ENCODE measurements around the gene ISG20L2.

The ISG20L2 gene

DNA sequence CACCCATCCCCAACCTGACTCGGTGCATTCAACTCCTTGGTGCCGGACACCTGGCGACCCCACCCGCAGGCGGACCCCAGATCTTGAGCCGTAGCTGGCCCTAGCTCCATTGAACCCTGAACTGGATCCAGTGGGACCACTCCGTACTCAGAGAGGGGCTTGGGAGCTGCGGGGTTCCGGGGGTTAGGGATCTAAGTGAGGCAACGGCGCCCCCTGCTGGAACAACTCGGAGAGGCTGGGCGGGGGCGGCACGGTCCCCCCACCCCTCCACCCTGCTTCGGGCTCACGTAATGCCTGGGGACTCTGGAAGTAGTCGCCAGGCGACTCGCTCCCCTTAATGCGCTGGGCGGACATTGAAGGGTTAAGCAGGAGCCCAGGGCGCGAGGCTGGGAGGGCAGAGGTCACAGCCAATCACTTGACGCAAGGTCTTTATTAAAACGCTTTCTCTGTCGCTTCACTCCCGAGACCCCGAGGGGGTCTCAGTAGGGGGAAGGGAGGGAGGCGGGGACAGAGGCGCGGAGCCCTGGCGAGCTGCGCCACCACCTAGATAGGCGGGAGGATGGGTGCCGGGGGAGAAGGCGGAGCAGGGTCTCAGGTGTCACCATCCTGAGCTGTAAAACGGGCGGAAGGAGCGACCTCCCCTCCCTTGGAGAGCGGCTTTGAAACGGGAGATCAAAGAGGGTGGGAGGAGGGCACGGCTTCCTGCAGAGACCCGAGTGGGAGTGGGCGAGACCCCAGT is 22.5 kb downstream of the ISG20L2 start:
- peak; percentile 56 for DNase-seq

DNA sequence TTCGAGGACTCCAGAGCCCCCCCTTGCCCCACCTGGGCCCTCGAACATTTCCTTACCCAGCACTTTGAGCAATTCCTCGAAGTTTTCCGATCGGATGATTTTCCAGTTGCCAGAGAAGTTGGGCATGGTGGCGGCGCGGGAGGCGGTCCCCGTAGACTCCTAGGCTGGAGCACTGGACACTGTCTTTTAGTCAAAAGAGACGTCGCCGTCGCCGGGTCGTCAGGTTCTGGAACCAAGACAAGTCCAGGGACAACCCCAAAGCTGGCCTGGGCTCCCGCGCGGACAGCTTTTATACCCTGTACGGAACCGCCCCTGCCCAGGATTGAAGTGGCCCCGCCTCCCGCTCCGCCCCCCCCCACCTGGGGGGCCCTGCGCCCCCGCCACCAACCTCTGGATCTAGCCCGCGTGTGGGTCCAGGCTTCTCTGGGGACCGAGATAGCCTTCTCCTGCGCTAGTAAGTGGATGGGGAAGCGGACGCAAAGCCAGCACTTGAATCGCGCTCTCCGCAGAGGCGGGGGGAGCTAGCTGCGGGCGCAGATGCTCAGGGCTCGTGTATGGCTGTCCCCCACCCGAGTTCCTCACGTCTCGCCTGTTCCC is 23.1 kb downstream of the ISG20L2 start, which contains the start of gene CRABP2:
Gene CRABP2, minus strand, starts transcription at position 263 of the 597 bp plus-strand sequence. Its CDS starts 137 bp downstream, at position 126.
- peak; percentile 14 for DNase-seq

DNA sequence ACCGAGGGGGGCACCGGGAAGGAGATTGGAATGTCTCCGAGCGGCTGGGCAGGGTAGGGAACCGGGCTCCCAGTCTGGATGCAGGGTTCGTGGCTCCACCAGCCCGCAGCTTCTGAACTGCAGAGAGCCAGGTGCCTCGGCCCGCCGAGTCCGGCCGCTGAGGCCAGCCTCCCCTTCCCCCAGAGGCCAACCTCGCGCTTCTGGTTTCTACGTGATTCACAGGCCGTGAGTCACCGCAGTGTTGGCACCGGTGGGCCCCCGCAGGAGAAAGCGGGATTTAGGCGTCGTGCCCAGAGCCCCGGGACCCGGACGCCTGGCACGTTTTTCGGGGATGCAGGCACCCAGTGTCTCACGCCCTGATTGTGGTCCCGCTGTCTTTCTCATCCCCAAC is 23.6 kb downstream of the ISG20L2 start:
- no peak for DNase-seq

DNA sequence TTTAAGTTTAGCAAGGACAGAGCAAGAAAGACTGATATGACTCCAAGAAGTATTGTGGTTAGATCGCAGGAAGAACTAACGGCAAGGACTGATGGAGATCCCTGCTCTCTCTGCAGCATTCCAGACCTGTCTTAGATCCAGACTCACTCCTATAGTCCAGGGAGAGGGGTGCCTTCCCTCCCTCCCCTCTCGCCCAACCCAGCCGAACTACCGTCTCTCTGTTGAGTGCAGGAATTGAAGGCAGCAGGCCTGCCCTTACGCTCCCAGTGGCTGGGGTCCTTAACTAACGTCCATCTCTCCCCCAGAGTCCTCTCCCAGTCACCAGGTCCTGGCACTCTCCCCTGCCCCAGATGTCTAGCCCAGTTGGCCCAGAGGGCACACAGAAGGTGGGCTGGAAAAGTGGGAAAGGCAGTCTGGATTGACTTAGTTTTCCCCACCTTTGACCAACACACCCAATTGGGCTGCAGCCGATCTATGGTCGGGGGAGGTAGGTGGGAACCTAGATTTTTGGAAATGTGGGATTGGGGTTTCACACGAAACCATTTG is 24.3 kb downstream of the ISG20L2 start:
- DNase-seq, result no peak

DNA sequence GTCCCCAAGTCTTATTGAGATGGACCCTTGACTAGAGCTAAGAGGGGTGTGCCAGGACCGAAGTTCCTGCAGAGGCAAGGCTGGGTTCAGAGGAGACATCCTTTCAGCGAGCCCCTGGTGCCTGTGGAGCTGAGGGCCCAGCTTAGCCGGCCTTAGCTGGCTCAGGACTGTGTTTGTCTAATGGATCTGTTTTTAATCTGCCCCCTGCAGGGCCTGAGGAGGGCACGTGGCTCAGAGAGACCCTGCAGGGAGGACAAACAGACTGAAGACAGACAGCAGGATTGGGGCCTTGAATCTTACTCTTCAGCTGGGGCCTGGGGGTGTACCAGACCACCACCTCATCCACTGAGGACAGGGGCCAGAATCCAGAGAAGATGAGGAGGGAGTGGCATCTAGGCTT is 24.8 kb downstream of the ISG20L2 start:
- DNase-seq, result no peak

DNA sequence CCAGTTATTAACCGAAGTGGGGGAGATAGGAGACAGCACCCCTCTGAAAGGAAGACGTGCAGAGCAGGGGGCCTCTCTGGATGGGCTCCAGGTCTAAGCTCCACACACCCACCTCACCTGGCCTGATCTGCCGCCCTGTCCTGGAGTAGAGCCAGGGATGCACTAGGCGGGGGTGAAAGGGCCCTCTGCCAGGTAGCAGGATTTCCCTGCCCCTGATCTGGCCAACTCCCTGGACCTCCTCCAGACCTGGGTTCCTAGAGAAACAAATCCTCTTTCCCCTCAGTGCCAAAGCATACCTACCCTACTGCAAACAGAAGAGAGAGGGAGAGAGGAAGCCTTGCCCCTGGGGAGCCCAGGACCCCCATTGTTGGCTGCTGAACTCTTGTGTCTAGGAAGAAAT is 25.2 kb downstream of the ISG20L2 start:
- DNase-seq, result no peak

DNA sequence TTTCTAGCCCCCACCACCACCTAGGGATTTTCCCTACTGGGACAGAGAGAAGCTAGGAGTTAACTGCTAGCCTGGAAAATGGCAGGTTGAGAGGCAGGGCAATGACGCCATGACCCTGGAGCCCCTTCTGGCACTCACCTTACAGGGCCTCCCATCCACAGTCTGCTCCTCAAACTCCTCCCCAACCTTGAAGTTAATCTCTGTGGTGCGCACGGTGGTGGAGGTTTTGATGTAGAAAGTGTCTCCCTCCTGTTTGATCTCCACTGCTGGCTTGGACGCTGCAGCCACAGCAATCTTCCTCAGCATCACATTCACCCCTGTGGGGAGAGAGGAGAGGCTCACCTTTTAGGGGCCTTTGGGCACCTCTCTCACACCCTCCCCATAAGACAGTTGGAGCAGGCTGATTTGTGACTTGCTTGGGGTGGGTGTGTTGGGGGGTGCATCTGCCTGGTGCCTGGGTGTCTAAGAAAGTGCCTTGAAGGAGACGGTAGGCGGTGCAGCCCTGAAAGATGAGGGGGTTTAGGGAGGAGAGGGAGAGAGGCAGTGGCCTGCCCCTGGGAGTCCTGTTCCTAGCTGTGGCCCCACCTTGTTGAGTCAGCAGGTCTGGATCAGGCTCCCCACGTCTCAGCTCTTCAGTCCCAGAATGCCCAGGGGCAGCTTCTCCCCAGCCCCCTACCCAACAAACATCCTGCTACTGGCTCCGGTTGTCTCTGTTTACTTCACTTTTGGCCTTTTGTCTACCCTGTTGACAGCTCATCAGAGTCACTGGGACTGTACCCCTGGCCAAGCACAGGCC is 27.6 kb downstream of the ISG20L2 start:
- no peak for DNase-seq

DNA sequence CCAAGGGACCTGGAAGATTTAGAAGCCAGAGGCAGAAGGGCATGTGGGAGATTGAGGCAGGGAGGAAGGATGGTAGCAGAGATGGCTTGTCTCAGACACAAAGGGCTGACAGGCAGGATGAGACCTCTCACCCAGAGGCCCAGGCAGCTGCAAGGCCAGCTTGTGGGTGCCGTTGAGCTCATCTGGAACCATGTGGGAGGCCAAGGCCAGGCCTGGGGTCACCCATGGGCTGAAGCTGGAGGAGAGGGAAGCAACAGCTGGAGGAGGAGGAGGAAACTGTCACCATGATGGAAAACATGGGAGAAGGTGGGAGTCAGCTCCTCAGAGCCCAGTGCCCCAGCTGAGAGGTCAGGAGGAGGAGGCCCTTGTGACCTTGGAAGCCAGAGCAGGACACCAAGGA is 29.6 kb downstream of the ISG20L2 start:
- no peak for DNase-seq

DNA sequence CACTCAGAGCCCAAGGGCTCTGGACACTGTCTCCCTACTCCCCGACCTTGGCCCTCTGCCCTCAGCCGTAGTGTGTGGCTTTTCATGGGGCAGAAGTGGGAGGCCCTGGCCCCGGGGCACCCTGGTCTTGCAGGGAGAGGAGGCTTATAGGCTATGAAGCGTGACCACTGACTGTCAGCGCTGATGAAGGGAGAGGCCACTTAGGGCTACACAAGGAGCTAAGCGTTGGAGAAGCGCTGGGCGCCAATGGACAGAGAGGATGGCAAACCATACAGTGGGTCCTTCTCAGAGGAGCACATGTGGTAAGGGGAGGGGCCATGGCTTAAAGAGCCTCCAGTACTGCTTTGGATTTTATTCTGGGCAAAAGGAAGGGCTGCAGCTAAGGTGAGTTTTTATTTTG is 31.1 kb downstream of the ISG20L2 start:
- no peak for DNase-seq

DNA sequence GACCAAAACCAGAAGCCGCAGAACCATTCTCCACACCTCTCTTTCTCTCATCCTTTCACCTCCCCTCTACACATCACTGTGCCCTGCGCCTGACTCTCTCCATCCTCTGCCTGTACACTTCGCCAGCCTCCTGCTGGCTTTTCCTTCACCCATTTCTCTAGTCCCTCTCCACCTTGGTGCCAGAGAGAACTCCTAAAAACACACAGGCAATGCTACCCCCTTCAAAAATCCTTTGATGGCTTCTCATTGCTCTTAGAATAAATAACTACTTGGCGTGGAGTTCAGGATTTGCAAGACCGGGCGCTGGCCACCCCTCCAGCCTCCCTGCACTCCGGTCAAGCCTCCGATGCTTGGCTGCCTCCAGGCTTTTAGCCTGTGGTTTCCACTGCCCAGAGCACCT is 31.8 kb downstream of the ISG20L2 start:
- no peak for DNase-seq

DNA sequence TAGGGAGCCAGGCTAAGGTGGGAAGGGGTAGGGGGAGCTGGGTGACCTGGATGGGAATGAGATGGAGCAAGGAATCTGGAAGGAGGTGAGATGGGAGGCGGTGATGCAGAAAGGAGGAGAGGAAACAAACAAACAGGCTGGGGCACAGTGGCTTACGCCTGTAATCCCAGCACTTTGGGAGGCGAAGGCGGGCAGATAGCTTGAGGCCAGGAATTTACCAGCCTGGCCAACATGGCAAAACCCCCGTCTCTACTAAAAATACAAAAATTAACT is 33.9 kb downstream of the ISG20L2 start:
- no peak for DNase-seq

DNA sequence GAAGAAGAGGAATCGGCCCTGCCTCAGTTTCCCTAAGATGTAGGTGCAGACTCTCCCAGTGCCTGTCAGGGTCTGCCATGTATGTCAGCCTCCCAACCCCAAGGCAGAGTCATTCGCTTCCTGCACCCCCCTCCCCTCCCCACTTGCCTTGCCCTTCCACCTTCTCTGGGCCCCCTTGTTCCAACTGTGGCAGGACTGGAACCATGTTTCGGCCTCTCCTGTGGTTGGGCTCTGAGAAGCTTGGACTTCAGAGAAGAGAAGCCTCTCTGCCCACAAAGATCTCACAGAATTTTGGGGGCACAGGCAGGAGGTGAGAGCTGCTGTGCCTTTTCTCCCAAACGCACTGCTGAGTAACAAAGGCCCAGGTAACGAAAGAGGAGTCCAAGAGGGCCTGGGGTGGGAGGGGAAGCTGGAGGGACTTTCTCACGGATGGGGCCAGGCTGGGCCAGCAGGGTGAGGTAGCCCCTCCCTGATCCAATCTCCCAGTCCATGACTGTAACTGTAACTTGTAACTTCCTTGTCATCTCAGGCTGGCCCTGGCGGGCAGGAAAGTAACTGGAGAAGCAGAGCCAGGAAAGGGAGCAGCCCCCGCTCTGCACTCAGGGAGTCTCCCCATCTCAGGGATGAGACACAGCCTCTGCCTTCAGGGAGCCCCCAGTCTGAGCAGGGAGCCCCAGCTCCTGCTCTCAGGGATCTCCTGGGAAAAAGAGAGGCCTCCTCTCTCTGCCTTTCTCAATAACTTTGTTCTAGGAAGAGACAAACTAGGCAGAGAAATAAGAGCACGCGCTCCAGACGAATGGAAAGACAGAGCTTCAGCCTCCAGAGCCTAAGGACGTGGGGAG is 34.5 kb downstream of the ISG20L2 start:
- DNase-seq, result no peak

DNA sequence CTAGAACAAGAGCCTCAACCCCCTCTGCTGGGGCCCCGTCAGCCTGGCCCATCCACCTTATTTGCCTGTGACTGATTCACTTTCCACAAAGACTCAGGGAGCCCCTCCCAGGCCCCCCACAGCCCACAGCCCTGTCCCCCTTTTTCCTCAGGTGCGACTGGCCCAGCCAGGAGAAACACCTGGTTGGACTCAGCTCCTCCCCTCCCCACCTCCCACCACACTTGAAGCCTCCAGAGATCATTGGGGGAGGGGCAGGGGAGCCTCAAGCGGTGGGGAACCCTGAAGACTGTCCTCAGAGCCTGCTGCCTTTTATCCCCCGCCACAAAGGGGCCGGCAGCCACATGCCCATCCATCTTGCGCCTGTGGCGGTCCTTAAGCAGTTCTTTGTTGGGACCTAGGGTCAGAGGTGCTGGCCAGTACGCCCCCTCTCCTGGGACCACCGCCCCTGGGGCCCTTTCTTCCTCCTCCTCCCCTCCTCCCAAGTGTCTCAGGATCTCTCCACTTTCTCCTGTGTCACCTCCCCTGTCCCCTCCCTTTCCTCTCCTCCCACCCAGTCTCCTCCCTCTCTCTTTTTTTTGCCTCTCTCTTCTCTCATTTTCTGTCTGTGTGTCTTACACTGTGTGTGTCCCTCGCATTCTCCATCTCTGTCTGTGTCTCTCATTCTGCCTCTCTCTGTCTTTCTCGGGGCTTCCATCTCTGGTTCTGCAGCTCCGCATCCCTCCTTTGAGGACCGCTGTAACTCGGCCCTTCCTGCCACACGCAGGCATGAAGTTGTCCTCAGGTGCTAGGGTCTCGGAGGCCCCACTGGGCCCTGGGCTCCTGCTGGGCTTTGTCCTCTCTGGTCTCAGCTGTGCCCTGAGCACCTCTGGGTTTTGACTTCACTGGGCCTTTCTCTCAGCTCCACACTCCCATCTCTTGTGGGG is 35.4 kb downstream of the ISG20L2 start:
- no peak for DNase-seq

DNA sequence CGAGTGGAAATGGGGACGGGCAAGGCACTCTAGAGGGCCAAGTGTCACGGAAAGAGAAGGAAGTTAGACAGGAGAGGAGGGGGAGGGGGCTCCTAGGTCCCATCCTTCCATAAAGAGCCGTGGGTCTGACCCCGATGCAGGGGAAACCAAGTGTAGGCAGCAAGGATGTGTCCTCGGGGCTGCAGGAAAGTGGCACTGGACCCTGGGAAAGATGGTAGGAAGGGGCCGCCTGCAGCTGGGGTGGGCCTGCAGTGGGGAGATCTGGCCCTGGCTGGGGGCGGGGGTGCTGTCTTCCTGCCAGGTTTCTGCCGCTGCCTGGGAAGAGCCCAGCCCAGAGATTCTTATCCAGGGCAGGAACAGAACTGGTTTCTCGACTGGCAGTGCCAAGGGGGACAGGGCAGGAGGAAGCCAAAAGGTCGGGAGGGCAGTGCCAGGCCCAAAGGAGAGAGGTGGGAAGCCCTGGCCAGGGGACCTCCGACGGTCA is 36.1 kb downstream of the ISG20L2 start:
- DNase-seq, result no peak

DNA sequence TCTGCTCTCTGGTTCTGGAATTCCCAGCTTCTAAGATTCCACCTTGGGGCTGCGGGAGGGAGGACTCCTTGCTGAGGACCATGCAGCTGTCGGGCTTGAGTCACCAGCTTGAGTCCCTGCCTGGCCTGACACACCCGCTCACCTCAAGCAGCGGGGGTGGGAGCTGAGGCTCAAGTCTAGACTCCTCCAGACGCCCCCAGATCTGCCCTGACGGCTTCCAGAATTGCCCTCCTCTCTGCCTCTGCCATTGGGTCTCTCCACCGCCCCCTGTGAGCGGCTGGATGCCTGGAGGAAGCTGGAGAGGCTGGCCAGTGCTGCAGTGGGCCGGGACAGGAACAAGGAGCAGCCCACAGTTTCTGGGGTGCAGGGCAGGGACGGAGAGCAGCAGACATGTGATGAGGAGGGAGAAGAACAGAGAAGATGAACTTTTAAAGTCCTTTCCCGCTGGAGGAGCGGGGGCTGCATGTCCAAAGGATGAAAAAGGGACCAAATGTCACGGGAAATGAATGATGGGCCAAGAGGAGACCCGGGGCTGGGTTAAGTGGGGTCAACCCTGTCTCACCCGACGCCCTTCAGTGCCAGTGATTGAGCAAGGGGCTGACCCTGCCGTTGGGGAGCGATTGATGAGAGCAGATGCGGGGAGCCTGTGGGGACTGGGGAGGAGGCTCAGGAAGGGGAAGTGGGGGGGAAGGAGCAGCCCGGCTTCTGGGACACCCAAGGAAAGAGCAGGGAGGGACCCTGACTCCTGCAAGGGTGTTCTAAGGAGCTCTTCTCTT is 36.7 kb downstream of the ISG20L2 start:
- no peak for DNase-seq

DNA sequence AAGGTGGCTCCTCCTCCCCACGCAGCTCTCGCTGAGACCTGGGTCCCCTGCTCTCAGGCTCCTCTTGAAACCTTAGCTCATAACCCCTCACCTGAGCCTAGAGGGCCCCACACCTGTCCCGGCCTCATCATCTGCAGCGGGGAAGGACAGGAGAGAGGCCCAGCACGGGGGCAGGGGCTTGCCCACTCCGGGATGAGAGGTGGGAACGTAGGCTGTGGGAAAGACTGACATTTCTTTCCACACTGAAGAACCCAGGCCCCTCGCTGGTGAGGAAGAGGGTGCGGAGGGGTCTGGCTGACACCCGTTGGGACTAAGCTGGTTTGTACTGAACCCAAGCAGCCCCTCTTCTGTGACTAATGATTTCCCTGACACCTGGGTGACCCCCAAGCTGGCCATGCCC is 37.4 kb downstream of the ISG20L2 start:
- no peak for DNase-seq

DNA sequence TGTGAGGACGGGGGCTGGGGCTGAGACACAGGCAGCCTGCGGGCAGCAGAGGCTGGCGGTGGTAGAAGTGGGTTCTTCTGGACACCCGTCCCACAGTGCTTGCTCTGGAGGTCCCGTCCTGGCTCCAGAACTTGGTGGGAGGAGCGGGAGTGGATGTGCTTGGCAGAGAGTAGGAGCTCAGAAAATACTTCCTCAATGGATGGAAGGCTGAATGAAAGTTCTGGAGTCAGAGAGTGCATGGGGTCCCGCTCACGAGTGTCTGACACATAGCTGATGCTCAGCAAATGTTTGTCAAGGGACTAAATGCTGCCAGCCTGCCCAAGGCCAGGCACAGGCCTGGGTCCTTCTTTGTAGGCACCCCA is 37.9 kb downstream of the ISG20L2 start:
- DNase-seq, result no peak

DNA sequence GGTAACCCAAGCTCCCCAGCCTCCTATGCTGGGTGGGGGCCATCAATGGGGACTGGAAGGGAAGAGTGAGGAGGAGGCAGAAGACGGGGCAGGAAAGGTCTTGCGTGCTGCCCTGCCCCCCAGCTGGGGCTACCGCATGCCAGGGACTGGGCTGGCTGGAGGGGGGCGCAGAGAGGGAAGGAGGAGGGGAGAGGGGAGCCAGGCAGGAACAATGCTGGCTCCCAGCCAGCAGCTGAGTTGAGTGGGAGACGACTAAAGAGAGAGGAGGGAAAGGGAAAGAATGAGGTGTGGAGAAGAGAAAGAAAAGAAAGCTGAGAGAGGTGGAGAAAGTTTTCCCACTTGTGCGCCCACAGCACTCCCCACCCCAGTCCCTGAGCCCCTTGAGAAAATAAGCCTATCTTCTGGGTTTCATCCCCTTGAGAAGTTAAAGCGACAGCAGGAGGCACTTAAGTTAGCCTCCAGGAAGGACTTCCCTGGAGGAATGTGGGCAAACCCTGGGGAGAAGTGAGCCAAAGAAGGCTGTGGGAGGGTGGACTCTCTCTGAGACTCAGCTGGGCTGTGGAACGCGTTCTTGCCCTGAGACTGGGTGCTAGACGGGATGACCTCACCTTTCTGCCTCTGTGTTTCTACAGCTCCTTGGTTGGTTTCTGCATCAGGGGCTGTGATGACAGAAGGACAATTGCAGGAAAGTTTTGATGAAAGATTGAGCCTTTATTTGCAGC is 38.5 kb downstream of the ISG20L2 start:
- DNase-seq, result no peak

DNA sequence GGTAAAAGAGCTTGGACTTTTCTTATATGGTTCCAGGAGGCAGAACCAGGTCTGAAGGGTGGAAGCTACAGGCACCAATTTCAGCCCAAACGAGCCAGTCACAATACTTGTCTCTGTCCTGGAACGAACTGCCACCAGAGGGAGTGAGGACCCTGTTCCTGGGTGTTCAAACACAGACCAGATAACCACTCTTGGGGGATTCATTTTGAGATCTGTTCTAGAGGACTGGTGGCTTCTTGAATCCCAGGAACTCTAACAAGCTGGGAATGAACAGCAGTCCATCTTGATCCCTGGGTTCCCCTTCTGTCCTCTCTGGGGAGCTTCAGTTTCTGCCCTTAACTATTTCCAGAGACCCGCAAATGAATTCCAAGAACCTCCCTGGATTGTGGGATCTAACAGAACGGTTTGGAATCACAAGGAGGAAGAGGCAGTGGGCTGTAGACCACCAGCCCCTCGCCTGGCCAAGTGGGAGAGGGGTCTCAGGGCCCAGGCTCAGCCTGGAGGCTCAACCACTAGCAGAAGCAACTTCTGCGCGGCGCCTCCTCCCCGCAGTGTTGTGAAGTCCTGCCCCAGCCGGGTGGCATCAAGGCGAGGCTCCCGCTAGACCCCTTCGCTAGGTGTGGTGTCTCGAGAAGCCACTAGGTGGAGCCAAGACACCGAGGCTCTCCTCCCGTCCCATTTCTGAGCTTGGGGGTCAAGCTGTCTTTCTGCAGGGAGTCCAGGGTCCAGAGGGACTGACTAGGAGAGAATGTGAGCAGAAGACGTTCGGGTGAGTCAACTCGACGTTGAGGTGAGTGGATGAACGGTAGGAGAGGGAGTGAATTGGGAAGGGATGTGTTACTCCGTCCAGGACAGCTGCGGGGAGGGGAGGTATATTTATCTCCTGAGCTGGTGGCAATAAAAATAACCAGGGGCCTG is 39.3 kb downstream of the ISG20L2 start:
- DNase-seq, result peak; percentile 64

Measured in activated CD4-positive, alpha-beta T cell treated with anti-CD3 and anti-CD28 coated beads for 1 hour (primary cell).